Mucosa of gallbladder (tissue), 1 donor: ENCODE data around the gene ZNF512. TPM values are rescaled to one million over a fixed set of nuclear protein-coding genes. Genes with fewer than 3 reads are reported as not detected.

Experiments
- DNase-seq: peaks from one replicate; pipeline ENCODE4 v3.0.0-alpha.2; 2020; ENCODE audit warnings: low spot score
- total RNA-seq: library from RNA; stranded (reverse); gene quantifications from one replicate; pipeline ENCODE4 v1.2.1, GENCODE V29; 2021
- donor health status: DM: no; HTN: no; CAD: no.

ZNF512 gene
- total RNA-seq, 1 donor from 2014 or later = 32.6 TPM

- DNase-seq = no peak
These were observed 55.3 kb downstream of the ZNF512 start for GRCh38 chr2:27638037-27638637.

GRCh38 chr2:27638709-27639108, 55.9 kb downstream of the ZNF512 start:
- DNase-seq = no peak

DNA sequence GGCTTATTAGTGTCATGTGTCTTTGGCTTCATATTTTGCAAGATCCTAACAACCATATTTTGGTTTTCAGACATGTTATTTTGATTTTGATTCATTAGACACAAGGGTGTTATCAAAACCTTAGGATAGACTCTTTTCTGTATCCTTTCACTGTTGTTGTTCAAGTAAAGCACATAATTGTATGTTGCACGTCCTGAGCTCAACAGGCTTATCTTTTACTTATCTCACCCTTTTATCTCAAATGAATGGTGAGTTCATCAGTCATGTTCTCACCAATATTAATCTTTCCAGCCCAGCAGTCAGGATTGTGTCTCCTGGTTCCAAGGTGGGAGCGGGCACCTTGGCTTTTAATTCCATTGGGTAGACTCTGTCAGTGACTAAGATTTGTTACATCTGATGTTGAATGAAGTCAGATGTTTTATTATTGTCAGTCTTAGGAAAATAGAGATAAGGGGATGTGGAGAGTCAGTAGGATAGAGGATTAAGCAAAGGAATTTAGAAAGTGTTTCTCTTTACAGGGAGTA, 57.9 kb downstream of the ZNF512 start:
- no peak for DNase-seq

DNA sequence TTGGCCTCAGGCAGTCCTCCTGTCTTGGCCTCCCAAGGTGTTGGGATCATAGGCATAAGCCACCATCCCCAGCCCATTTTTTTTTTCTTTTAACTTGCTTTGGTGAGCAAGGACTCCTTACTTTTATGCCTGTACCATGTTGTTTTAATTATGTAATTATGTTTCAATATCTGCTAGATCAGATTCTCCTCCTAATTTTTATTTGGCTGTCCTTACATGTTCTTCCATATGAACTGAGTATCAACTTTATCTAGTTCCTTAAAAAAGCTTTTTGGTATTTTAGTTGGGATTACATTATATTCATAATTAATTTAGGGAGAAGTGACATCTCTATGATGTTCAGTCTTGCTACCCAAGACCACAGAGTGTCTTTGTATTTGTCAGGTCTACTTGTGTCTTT, 62.4 kb downstream of the ZNF512 start:
- DNase-seq = no peak

- no peak for DNase-seq
These were observed 64.4 kb downstream of the ZNF512 start for GRCh38 chr2:27647289-27647688.

- no peak for DNase-seq
These were observed 64.9 kb downstream of the ZNF512 start for GRCh38 chr2:27647737-27648136.

DNA sequence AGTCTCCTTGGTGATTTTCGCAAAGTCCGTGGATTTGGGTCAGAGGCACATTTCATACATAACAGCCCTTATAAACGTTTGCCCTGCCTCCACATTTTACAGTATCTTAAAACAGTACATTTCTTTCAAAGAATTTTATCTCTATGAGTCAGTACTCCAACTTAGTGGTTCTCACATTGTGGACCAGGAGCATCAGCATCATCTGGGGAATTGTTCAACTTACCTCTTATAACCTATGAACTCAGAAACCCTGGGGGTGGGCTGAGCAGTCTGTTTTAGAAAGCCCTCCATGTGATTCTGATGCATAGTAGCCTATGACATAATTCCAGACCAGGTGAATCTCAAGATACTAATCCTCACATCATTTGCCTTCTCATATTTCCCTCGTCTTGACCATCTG, 68.2 kb downstream of the ZNF512 start:
- DNase-seq = no peak

- DNase-seq = no peak
These were observed 69.5 kb downstream of the ZNF512 start for GRCh38 chr2:27652341-27652740.

DNA sequence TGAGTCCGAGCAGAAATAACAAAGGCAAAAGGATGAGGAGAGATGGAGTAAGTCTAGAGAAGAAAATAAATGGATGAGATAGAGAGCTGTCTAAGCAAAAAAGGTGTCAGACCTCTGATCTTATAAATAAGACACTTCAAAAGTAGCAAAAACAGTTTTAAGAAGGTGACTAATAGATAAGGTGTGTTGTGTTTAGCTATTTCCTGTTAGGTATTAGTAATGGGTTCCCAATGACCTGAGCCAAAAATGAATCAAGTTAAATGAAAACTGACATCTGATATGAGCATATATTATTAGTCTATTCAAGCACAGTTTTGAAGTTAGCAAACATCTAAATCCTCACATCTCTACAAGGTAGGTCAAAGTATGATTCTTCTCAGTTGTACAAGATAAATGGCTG, 69.9 kb downstream of the ZNF512 start:
- DNase-seq = no peak

GRCh38 chr2:27653397-27653796, 70.6 kb downstream of the ZNF512 start:
- no peak for DNase-seq

GRCh38 chr2:27655155-27655951, 72.5 kb downstream of the ZNF512 start:
- DNase-seq = no peak

DNA sequence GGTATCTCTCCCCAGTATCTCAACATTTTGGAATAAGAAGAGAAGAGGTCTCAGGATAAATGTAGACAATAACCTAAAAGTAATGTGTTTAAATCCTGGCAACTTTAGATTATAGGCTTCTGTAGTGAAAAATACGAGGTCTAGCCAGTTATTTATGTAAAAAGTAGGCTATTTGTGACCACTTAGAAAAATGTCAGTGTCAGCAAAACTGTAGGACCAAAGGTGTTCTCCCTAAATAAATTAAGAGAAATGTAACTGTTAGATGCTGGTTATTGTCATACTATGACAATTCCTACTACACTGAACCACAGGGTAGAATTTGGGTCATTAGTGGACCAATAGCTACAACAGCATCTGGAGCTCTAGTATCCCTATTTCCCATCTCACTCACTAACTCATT, 78.5 kb downstream of the ZNF512 start:
- no peak for DNase-seq

DNA sequence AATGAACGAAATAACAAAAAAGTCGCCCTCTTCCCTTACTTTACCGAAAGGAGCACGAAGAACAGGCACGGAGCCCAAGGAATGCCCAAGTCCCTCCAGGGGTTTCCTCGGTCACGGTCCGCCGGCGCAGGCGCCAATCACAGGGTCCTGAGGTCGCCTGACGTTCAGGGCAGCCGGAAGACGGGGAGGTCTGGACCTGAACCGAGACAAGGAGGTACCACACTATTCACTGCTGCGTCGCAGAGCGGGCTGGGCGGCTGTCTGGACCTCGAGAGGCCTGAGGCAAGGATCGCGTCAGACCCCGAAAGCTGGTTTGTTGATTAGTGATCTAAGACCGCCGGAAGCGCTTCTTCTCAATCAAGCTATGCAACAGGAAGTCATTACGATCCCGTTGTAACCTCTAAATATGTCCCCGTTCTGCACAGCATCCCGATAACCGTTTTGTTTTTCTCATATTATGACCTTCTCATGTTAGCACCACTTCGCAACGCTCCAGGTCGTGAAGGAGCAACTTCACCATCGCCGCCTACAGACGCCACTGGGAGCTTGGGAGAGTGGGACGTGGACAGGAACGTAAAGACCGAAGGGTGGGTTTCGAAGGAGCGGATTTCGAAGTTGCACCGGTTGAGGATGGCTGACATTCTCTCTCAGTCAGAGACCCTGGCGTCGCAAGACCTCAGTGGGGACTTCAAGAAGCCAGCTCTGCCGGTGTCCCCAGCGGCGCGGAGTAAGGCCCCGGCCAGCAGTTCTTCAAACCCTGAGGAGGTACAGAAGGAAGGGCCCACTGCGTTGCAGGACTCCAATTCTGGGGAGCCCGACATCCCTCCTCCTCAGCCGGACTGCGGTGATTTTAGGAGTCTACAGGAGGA, 80.7 kb downstream of the ZNF512 start, which contains the start of the genes SLC4A1AP and SUPT7L:
SLC4A1AP (plus strand) TSS at position 605 of the 869 bp plus-strand sequence; CDS start at position 631, 26 bp downstream.
SUPT7L (minus strand) TSS at position 330 of the 869 bp plus-strand sequence. CDS start 1,422 bp downstream, outside the sequence.
- peak; percentile 69 for DNase-seq

DNA sequence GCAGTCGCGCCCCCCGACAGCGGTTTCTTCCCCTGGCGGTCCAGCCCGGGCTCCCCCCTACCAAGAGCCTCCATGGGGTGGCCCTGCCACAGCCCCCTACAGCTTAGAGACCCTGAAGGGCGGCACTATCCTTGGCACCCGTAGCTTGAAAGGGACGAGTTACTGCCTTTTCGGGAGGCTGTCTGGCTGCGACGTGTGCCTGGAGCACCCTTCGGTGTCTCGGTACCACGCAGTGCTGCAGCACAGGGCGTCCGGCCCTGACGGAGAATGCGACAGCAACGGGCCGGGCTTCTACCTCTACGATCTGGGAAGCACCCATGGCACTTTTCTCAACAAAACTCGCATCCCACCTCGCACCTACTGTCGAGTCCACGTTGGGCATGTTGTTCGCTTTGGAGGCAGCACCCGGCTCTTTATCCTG, 81.3 kb downstream of the ZNF512 start:
- no peak for DNase-seq

DNA sequence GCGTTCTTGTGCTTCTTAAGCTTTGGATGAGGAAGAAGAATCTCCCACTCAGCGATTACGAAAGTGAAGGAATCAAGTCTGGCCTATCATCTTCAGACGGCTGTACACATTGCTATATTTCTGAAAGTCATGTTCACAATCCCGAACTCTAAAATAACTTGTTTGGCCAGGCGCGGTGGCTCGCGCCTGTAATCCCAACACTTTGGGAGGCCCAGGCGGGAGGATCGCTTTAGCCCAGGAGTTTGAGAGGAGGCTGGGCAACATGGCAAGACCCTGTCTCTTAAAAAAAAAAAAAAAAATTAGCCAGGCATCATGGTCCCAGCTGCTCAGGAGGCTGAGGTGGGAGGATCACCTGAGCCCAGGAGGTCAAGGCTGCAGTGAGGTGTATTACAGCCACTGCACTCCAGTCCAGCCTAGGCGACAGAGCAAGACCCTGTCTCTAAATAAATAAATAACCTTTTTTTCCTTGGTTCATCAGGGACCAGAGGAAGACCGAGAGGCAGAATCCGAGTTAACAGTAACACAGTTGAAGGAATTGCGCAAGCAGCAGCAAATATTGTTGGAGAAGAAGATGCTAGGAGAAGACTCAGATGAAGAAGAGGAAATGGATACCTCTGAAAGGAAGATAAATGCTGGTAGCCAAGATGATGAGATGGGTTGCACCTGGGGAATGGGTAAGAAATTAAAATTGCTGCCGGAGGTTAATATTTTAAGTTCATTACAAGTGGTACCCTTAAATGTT, 82.0 kb downstream of the ZNF512 start:
- DNase-seq = no peak

DNA sequence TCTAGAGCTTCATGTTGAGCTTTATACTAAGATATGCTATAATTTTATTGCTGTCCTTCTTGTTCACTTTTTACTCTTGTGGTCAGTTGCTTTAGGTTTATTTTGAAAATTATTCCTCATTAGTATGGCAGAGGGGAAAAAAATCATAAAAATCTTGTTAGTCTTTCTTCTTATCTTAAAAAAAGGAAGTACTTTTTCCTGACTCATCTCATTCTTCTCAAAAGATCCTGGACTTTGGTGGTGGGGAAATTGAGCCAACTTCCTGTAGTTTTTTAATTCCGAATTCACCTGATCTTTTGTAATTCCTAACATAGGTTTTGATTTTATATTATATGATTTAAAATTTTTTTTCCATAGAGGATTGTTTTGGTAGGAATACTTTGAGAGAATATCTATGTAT, 84.6 kb downstream of the ZNF512 start:
- DNase-seq = no peak

GRCh38 chr2:27671235-27671634, 88.4 kb downstream of the ZNF512 start:
- DNase-seq = no peak
